MM.1S (cell line): Measurements from ENCODE around the gene SUCLG1.

Experiments used
- CTCF ChIP-seq: fragments of 300-600 bp; sonication (generic); IDR thresholded peaks from 2 replicates; pipeline ENCODE4 v1.5.1; 2016; ENCODE audit warnings: antibody characterized with exemption, low read length, mixed read lengths
- EZH2phosphoT487 ChIP-seq: fragments of 300-600 bp; sonication (generic); IDR thresholded peaks from 2 replicates; pipeline ENCODE4 v1.6.1; 2018; ENCODE audit warnings: antibody characterized with exemption, low read length

GRCh38 chr2:84492571-84492970 is 33.5 kb upstream of the SUCLG1 start:
- no peak for TF ChIP-seq CTCF
- no peak for TF ChIP-seq EZH2phosphoT487
